Activated CD4-positive, alpha-beta T cell treated with anti-CD3 and anti-CD28 coated beads, Interleukin-2, amount 50 U/mL, for 48 hours (primary cell): Measurements from ENCODE around the gene SH2D2A.
A peak's percentile ranks its signal among the peaks of the same experiment; 100 is the strongest.

Experiments
- DNase-seq, 2 experiments: peaks; one replicate each; pipeline ENCODE4 v3.0.0-alpha.2; 2020

SH2D2A gene

DNA sequence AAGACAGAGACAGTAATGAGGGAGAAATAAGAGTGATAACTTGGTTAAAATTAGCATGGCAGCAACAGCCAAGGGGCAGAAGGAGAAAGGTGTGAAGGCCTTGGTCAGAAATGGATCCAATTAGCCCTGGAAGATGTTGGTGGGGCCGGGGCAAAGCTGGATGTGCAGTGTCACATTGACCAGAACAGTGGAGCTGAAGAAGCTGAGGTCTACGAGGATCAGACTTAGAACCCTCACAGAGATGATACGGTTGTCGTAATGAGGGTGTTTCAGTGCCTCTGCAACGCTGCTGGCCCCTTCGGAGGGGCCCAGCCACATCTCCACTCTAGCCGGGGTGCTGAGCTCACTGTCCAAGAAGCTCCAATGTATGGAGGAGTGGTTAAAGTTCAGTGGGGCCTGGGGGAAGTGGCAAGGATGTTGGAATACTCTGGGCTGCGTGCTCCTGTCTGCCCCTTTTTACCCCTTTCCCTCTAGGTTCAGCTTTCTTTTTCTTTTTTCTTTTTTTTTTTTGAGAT, 14.2 kb downstream of the SH2D2A start:
- no peak for DNase-seq

DNA sequence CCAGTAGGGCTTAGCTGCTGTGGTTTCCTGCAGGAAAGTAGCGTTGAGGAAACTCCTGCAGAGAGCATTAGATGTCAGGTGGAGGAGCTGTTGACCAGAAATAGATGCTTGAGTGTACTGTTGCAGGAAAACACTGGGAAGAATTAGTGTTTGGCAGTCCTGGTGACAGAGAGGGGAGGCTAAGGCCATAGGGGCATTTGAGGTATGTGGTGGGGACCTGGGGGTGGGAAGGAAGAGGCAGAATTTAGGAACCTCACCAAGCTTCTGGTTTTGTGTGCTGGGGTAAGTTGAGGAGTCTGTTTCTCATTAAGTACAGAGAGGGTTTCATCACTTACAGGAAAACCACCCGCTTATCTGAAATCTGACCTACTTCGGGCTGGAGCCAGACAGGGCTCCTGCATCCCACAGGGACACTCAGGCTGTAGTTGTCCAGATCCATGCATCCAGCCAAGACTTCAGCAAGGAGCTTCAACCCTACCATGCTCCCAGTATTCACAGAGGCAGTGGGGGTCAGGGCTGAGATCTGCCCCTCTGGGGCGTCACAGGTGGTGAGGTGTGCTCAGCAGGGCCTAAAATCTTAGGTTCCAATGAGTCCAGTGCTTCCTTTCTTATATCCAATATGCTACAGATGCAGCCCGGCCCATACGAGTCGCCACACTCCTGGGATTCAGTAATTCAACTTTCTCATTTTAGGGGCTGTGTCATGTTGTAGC, 15.1 kb downstream of the SH2D2A start:
- no peak for DNase-seq

DNA sequence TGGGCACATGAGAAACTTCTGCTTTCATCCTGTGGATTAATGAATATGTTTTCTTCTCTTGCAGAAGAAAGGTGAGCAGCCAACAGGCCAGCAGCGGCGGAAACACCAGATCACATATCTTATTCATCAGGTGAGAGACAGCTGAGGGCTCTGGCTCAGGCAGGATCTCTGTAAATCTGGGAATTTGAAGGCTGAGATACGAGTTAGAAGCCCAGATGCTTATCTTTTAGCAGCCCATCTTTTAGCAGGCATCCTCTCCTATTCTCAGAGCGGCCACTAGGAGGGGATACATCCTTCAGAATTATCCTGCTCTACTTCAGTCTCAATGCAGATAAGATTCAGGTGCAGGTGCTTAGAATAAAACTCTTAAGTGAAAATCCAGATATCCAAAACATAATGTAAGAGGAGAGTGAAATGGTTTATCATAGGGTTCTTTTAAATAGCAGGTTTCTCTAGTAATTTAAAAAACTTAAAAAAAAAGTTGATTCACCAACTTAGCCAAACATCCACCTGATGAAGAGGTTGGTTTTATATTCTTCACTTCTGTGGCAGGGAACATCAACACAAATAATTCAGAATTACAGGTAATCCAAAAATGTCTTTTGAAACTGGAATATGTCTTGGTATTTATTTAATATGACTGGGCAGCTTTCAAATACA, 19.3 kb downstream of the SH2D2A start:
- DNase-seq, result peak in 1 of 2 experiments; percentile 66

DNA sequence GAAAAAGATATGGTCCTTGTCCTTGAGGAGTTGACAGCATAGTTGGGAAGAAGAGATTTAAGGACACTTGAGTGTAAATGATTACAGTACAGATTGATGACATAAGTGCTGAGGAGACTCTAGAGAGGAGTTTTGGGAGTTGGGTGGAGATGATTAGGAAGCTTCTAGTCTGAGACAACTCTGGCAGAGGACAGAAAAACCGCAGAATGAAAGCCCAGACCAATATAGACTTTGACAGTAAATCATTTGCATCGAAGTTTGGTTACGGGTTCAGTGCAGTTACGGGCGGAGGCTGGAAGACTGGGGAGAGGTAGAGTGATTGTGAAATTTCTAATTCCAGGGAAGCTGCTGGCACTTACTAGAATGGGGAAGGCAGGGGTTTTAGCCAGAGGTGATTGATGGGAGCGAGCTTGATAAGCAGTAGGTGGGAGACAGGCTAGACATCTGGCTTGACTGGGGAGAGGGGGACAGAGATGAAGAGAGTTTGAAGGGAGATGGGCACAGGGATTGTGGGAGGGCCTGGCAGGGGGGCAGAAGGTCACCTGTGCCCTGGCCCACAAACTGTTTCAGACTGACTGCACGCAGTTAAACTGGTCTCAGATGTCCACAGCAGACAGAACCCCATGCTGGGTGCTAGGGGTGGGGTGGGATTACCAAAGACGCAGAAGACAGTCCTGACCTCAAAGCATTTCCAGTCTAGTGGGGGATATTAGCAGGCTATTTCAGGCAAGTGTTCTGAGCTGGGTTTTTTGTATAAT, 20.1 kb downstream of the SH2D2A start:
- no peak for DNase-seq

DNA sequence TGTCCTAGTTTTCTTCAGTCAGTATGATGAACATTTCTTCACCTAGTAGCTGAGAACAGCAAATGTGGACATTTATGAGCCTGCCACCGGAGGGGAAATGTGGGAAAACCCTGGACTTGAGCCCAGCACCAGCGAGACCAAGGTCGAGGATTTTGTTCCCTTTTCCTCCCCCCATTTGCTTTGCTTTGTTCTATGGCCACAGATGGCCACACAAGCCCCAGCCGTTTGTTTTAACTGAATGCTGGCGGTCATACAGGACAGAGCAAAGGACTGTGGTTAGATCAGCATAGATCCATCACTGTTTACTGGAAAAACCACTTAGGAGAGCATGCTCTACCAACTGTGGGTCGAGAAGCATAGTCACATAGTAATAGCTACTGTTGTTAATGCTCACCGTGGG, 20.9 kb downstream of the SH2D2A start:
- no peak for DNase-seq

DNA sequence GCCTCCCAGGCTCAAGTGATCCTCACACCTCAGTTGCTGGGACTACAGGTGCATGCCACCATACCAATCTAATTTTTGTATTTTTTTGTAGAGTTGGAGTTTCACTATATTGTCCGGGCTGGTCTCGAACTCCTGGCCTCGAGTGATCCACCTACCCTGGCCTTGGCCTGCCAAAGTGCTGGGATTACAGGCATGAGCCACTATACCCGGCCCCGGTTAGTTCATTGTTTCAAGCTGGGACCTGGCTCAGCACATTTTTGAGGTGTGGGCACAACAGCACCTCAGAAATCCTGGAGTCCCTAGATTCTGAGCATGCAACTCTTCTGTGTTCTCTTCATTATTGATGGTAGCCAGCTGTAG, 21.3 kb downstream of the SH2D2A start:
- DNase-seq, result no peak

DNA sequence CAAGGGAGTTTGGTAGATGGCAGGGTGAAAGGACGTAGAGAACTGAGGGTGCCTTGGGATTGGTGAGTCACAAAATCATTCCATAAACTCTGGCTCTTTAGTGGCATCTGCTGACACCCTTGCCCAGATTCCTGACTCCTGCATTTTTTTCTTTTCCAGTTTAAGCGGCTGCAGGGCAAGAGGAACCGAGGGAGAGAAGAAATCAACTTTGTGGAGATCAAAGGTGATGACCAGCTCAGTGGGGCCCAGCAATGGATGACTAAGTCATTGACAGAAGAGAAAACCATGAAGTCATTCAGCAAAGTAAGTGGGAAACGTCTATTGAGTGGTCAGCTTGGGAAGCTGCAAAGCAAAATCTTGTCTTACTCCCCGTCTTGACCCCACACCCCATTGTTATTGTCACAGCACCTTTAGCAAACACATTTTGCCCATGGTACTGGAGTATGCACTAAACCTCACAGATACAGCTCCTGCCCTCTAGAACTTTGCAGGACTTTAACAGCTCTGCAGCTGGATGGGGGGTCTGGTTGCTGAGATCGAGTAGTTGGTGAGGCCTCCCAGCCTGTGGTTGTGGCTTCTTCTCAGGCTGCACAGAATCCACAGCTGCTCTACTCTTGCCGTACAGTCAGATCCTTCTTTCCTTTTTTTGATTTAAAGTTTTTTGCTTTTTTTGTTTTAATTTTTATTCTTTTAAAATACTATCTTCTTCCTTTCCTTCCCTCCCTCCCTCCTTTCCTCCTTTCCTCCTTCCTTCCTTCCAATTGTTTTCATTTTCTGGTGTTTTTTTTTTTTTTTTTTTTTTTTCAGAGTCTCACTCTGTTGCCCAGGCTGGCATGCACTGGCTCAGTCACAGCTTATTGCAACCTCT, 21.9 kb downstream of the SH2D2A start:
- no peak for DNase-seq

DNA sequence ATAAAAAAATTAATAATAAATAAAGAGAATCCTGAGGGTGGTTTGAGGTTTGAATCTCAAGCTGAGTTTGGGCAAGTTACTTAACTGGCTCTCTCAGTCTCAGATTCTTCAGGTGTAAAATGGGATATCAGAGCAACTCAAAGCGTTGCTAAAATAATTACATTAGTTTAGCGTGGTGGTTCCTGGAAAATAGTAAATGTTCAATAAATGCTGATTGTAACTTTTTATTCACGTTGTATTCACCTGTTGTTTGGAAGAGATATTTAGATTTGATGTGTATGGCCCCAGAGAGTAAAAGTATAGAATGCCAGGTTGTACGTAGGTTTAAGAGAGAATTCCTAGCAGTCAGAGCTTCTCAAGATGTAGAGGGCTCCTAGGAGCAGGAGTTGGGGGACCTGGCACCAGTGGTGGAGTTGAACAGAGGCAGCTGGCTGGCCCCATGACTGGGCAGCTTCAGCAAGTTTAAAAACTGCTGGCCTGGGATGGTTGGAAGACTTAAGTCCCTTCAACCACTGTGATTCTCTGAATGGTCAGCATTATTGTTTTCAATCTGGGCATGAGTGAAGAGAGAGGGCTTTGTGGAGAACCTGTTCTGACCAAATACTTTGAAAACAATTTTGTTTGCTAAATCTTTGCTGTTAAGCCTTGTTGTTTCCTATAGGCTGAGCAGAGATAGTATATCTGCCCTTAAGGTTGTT, 26.9 kb downstream of the SH2D2A start:
- no peak for DNase-seq

DNA sequence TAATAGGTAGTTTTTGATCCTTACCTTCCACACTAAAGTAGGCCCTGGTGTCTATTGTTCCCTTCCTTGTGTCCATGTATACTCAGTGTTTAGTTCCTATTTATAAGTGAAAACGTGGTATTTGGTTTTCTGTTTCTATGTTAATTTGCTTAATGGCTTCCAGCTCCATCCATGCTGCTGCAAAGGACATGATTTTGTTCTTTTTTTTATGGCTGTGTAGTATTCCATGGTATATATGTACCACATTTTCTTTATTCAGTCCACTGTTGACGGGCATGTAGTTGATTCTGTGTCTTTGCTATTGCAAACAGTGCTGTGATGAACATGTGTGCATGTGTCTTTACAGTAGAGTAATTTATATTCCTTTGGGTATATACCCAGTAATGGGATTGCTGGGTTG, 28.5 kb downstream of the SH2D2A start:
- DNase-seq, result no peak

DNA sequence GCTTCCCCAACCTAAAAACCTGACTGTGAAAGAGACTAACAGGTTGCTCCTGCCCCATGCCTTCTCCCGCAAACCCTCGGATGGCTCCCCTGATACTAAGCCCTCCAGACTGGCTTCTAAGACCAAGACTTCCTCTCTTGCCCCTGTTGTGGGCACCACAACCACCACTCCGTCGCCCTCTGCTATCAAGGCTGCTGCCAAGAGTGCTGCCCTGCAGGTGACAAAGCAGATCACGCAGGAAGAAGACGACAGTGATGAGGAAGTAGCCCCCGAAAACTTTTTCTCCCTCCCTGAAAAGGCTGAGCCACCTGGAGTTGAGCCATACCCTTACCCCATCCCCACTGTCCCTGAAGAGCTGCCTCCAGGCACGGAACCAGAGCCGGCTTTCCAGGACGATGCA, 30.0 kb downstream of the SH2D2A start:
- DNase-seq, result no peak

DNA sequence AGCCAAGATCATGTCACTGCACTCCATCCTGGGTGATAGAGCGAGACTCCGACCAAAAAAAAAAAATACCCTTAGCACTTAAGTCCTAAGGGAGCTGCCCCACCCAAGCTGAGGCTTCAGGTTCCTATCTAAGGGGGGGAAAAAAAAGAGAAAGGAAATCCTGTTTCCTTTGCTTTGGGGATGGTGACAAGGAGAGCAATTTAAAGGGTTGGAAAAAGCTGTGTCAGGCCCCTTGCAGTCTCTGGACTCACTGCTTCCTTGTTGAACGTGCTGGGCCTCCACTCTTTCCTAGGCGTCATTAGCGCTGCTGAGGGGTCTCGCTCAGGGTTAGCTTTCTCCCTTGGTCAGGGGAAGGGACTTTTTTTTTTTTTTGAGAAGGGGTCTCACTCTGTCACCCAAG, 31.2 kb downstream of the SH2D2A start:
- no peak for DNase-seq

DNA sequence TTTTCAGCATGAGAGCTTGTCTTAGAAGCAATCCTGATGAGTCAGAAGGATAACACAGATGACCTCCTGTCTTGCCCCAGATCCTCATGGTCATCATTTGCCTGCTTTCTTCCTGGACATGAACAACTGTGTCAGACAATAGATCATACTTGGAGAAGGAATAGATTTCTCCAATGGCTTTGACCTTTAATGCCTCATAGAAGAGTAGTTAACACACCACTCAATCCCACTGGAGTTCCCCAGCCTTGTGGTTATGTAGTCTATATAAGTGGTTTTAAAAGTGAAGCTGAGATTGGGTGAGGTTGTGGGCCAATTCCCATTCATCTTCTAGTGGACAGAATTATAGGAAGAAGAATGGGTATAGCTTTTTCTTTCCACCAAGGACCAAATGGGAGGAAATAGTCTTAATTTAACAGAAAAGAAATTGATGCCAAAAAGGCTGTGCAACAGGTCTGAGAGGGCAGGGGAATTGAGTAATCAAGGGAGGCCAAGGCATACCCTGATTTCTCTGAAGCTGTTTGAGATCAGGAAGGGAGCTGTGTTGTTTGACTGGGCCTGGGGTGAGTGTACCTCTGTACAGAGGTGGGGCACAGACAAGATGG, 35.0 kb downstream of the SH2D2A start:
- DNase-seq, result no peak

DNA sequence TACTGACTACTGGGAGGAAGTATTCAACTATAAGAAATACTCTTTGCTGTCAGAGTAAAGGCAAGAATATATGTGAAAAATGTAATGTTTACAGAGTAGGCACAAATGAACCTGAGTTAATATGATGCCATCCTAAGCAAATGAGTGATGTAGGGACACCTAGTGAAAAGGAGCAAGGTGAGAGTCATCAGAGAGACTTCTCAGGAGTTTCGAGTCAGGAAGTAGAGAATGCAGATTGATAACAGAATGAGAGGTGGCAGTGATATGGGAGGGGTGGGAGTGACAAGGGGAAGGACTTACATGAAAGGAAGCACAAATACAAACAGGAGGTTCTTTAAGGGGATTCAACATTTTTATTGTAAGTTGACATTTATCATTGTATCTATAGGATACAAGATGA, 39.1 kb downstream of the SH2D2A start:
- DNase-seq, result no peak

DNA sequence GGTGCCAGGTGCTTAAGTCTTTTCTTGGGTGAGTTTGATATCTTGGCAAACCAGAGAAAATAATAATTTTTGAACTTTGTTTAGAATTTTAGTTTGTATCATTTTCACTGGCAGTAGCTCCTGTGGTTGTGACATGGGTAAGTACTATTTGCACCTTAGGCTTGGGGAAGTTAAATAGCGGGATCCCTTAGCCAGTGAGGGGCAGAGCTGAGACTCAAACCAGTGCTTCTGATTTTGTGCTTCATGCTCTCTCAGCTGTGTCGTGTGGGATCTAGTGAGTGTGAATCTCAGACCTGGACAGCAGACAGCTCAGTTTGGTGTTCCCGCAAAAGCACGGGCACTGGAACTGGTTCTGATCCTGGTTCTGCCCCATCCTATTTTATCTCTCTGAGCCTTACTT, 39.7 kb downstream of the SH2D2A start:
- no peak for DNase-seq

DNA sequence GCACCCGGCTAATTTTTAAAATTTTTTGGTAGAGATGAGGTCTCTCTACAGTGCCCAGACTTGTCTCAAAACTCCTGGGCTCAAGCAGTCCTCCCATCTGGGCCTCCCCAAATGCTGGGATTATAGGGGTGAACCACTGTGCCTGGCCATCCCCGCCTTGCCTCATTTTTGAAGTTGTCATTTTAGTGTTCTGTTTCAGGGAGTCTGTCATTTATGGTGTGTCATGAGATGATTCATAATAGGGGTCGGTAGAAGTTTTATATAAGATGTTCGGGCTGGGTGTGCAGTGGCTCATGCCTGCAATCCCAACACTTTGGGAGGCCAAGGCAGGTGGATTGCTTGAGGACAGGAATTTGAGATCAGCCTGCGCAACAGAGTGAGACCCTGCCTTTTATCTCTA, 40.8 kb downstream of the SH2D2A start:
- no peak for DNase-seq

DNA sequence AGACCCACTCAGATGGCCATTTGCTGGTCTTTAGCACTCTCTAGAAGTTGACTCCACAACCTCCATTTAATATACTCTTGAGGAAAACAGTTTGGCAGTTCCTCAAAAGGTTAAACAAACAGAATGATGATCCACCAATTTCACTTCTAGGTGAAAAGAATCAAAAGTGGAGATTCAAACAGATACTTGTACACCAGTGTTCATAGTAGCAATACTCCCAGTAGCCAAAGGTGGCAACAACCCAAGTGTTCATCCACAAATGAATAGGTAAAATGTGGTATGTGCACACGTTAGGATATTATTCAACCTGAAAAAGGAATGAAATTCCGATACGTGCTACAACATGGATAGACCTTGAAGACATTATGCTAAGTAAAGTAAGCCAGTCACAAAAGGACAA, 43.0 kb downstream of the SH2D2A start:
- no peak for DNase-seq

DNA sequence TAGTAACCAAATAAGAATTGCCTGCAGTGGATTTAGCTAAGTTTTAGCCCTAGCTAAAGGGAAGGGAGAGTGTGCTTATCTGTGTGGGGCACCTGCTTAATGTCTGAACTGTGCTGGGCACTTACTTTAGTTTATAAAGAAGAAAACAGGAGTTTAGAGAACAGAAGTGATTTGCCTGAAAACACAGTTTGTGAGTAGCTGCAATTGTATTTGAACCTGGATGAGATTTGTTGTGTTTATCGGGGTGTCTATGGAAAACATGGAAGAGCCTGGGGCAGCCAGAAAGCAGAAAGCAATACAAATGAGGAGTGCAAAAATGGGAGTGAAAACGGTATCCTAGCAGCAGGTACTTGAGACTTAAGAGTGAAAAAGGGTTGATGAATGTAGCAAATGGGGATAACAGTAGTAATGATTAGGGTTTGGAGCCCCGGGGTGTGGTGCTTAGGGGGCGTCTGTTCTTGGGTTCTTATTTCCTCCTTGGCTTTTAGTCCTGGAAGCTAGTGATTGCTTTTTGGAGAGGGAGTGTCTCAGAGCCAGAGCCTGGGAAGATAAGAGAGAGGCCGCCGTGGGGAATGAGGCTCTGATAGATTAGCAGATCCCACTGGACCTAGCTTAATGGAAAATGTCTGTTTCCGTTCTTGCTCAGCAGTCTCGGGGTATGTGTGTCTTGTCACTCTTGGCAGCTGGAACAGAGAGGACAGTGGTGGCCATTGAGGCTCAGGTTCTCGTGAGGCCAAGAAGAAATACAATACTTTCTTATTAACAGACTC, 43.7 kb downstream of the SH2D2A start:
- DNase-seq, result no peak

DNA sequence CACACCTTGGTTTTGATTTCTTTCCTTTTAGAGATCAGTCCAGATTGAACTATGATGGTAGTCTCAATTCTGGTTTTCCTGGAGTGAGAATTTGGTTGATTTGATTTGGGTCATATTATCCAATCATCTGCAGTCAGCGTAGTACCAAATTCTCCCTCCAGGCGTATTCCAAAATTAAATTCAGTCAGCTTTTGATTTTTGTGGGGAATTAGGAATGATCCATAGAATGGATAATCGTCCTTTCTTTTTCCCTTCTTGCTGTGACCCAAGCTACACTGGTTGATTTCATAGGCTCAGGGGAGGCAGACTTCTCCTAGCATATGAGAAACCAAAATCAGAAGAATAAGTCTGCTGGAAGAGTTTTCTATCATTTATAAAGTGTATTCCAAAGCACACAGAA, 44.4 kb downstream of the SH2D2A start:
- DNase-seq, result no peak

DNA sequence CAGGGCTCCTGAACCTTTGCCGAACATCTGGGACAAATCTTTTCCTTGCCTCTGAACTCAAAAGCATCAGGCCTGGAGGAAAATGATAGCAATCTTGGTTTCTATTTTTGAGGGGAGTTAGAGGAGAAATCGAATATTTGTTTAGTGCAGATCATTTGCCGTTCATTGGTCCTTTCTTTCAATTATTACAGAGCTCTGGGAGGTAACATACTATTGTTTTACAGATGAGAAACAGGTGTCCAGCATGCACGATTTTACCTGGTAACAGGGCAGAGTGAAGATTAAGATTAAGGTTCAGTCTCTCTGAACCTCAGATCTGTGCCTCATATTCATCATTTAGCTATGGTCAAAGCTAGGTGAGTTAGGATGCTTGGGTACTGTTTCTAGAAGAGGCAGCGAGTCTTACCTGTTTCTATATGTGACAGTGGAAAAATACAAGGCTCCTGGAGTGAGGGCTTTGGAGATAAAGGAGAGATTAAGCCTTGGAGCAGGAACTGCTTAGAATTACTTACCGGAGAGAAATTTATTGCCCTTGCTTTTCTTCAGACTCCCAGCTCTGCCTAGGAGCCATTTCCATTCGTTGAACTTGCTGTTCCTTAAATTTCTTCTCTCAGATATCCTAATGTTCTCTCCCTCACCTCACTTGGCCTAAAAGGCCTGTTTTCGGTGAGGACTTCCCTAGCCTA, 47.9 kb downstream of the SH2D2A start:
- no peak for DNase-seq

DNA sequence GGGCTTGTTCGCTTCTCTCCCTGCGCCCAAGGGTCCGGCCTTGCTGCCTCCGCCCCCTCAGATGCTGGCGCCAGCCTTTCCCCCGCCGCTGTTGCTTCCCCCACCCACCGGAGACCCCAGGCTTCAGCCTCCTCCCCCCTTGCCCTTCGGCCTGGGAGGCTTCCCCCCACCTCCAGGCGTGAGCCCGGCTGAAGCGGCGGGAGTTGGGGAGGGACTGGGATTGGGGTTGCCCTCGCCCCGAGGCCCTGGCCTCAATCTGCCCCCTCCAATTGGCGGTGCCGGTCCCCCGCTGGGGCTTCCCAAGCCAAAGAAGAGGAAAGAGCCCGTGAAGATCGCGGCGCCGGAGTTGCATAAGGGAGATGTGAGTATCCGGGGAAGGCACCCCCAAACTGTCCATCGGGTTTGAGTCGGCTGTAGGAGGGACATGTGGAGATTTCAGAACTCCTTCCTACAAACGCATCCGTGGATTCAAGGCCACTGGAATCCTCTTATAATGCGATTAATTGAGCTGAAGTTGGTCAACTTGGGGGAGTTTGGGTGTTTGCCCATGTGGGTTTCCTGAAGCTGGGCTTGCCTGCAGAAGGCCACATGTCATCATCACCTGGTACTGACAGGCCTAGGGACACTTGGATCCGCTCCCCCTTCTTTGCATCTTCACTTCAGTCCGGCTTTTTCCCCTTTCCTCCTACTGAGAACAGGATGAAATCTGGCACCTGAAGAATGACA, 48.6 kb downstream of the SH2D2A start:
- peak; percentile 38 to 56 for DNase-seq
